HEK293 (cell line): ENCODE data around the gene KRT15.
A peak's percentile ranks its signal among the peaks of the same experiment; 100 is the strongest.

Source experiments
- FEZF1 ChIP-seq: fragments of 450-650 bp; formaldehyde crosslinking; IDR thresholded peaks from 2 replicates; pipeline ENCODE4 v1.5.1; 2016; ENCODE audit warnings: missing biosample characterization, missing genetic modification characterization
- GLIS1 ChIP-seq: fragments of 450-650 bp; formaldehyde crosslinking; IDR thresholded peaks from 2 replicates; pipeline ENCODE4 v1.5.1; 2016; ENCODE audit warnings: missing biosample characterization, missing genetic modification characterization
- KLF10 ChIP-seq: fragments of 450-650 bp; IDR thresholded peaks from 2 replicates; pipeline ENCODE4 v1.5.1; 2018; ENCODE audit warnings: missing biosample characterization, mild to moderate bottlenecking, missing genetic modification characterization
- OSR2 ChIP-seq: fragments of 450-650 bp; formaldehyde crosslinking; IDR thresholded peaks from 2 replicates; pipeline ENCODE4 v1.5.1; 2016; ENCODE audit warnings: missing biosample characterization, missing genetic modification characterization
- OVOL3 ChIP-seq: fragments of 450-650 bp; formaldehyde crosslinking; IDR thresholded peaks from 2 replicates; pipeline ENCODE4 v1.5.1; 2016; ENCODE audit warnings: missing biosample characterization, missing genetic modification characterization
- SCRT2 ChIP-seq: fragments of 450-650 bp; formaldehyde crosslinking; IDR thresholded peaks from 2 replicates; pipeline ENCODE4 v1.5.1; 2016; ENCODE audit warnings: missing biosample characterization, missing genetic modification characterization
- WT1 ChIP-seq: fragments of 450-650 bp; formaldehyde crosslinking; IDR thresholded peaks from 2 replicates; pipeline ENCODE4 v1.5.1; 2016; ENCODE audit warnings: missing biosample characterization, missing genetic modification characterization
- ZBTB17 ChIP-seq: fragments of 450-650 bp; formaldehyde crosslinking; IDR thresholded peaks from 2 replicates; pipeline ENCODE4 v1.5.1; 2016; ENCODE audit warnings: missing biosample characterization, missing genetic modification characterization
- ZBTB20 ChIP-seq: fragments of 450-650 bp; formaldehyde crosslinking; IDR thresholded peaks from 2 replicates; pipeline ENCODE4 v1.5.1; 2016; ENCODE audit warnings: missing biosample characterization, missing genetic modification characterization
- ZBTB8A ChIP-seq: fragments of 450-650 bp; formaldehyde crosslinking; IDR thresholded peaks from 2 replicates; pipeline ENCODE4 v1.5.1; 2016; ENCODE audit warnings: missing biosample characterization, missing genetic modification characterization
- ZIC2 ChIP-seq: fragments of 450-650 bp; formaldehyde crosslinking; IDR thresholded peaks from 2 replicates; pipeline ENCODE4 v1.5.1; 2016; ENCODE audit warnings: missing biosample characterization, missing genetic modification characterization
- ZNF184 ChIP-seq: fragments of 450-650 bp; IDR thresholded peaks from 2 replicates; pipeline ENCODE4 v1.5.1; 2018; ENCODE audit warnings: missing biosample characterization, mild to moderate bottlenecking, missing genetic modification characterization
- ZNF324 ChIP-seq: fragments of 450-650 bp; formaldehyde crosslinking; IDR thresholded peaks from 2 replicates; pipeline ENCODE4 v1.5.1; 2016; ENCODE audit warnings: missing biosample characterization, missing genetic modification characterization
- ZNF423 ChIP-seq: fragments of 450-650 bp; formaldehyde crosslinking; IDR thresholded peaks from 2 replicates; pipeline ENCODE4 v1.5.1; 2016; ENCODE audit warnings: missing biosample characterization, missing genetic modification characterization
- ZNF600 ChIP-seq: fragments of 450-650 bp; formaldehyde crosslinking; IDR thresholded peaks from 2 replicates; pipeline ENCODE4 v1.5.1; 2016; ENCODE audit warnings: missing biosample characterization, missing genetic modification characterization
- ZNF777 ChIP-seq: fragments of 450-650 bp; formaldehyde crosslinking; IDR thresholded peaks from 2 replicates; pipeline ENCODE4 v1.5.1; 2017; ENCODE audit warnings: missing biosample characterization, missing genetic modification characterization, borderline replicate concordance
- ZNF843 ChIP-seq: fragments of 450-650 bp; formaldehyde crosslinking; IDR thresholded peaks from 2 replicates; pipeline ENCODE4 v1.5.1; 2016; ENCODE audit warnings: missing biosample characterization, missing genetic modification characterization
- ZSCAN30 ChIP-seq: fragments of 450-650 bp; IDR thresholded peaks from 2 replicates; pipeline ENCODE4 v1.5.1; 2018; ENCODE audit warnings: missing biosample characterization, mild to moderate bottlenecking, missing genetic modification characterization, moderate library complexity
- TF ChIP-seq, protein P1 (sequence below): fragments of 450-650 bp; formaldehyde crosslinking; IDR thresholded peaks from 2 replicates; pipeline ENCODE4 v1.5.1; 2017; ENCODE audit warnings: missing biosample characterization, missing genetic modification characterization
- TF ChIP-seq, protein P2 (sequence below): fragments of 450-650 bp; formaldehyde crosslinking; IDR thresholded peaks from 2 replicates; pipeline ENCODE4 v1.5.1; 2016; ENCODE audit warnings: missing biosample characterization, missing genetic modification characterization
- TF ChIP-seq, protein P3 (sequence below): fragments of 450-650 bp; formaldehyde crosslinking; IDR thresholded peaks from 2 replicates; pipeline ENCODE4 v1.5.1; 2016; ENCODE audit warnings: missing biosample characterization, missing genetic modification characterization, low read depth
- TF ChIP-seq, protein P4 (sequence below): fragments of 450-650 bp; formaldehyde crosslinking; IDR thresholded peaks from 2 replicates; pipeline ENCODE4 v1.5.1; 2016; ENCODE audit warnings: missing biosample characterization, missing genetic modification characterization
- TF ChIP-seq, protein P5 (sequence below): fragments of 450-650 bp; formaldehyde crosslinking; IDR thresholded peaks from 2 replicates; pipeline ENCODE4 v1.5.1; 2017; ENCODE audit warnings: missing biosample characterization, missing genetic modification characterization
- TF ChIP-seq, protein P6 (sequence below): fragments of 450-650 bp; formaldehyde crosslinking; IDR thresholded peaks from 2 replicates; pipeline ENCODE4 v1.5.1; 2016; ENCODE audit warnings: missing biosample characterization, missing genetic modification characterization

KRT15 gene

DNA sequence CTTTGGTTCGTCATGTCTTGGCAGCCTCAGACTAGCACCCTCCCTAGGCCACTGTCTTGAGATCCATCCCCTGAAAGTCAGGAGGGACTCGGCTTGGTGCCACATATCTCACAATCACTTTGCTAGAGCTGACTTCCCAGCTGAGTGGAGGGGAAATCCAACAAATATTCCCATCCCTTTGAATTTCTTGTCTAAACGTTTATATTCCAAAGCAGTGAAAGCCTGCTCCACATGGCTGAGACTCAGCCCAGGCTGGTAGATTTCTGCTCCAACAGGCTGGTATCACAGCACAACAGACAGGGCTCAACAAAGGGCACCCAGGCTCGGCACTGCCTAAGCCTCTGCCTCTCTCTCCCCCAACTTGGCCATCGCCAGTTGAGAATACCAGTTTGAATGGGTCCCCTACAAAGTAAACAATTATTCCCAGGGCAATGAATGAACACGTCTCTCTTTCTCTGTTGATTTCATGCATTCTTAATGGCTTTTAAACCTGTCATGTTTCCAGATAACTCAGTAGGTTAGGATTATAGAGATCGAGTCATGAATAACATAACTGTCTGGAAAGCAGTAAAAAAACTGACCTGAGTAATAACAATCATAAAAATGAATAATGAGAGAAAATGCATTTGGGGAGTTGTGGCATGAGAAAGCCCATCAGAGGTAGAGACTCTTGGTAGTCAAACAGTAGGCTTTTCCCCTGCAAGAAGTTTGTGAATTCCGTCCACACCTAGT, 14.3 kb downstream of the KRT15 start (continued):
- TF ChIP-seq, protein P1, sequence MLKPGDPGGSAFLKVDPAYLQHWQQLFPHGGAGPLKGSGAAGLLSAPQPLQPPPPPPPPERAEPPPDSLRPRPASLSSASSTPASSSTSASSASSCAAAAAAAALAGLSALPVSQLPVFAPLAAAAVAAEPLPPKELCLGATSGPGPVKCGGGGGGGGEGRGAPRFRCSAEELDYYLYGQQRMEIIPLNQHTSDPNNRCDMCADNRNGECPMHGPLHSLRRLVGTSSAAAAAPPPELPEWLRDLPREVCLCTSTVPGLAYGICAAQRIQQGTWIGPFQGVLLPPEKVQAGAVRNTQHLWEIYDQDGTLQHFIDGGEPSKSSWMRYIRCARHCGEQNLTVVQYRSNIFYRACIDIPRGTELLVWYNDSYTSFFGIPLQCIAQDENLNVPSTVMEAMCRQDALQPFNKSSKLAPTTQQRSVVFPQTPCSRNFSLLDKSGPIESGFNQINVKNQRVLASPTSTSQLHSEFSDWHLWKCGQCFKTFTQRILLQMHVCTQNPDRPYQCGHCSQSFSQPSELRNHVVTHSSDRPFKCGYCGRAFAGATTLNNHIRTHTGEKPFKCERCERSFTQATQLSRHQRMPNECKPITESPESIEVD, result peak; percentile 94
- TF ChIP-seq, protein P2, sequence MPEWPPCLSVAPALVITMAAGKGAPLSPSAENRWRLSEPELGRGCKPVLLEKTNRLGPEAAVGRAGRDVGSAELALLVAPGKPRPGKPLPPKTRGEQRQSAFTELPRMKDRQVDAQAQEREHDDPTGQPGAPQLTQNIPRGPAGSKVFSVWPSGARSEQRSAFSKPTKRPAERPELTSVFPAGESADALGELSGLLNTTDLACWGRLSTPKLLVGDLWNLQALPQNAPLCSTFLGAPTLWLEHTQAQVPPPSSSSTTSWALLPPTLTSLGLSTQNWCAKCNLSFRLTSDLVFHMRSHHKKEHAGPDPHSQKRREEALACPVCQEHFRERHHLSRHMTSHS (tag by site-specific recombination), result peak; percentile 90
- TF ChIP-seq OVOL3 (tag by site-specific recombination), result peak; percentile 96; the same call in 1 of the 2 replicates
- 0 out of 2 replicates have a peak, but pooled peaks have one; percentile 6 for TF ChIP-seq GLIS1 (tag by site-specific recombination)
- TF ChIP-seq, protein P3, sequence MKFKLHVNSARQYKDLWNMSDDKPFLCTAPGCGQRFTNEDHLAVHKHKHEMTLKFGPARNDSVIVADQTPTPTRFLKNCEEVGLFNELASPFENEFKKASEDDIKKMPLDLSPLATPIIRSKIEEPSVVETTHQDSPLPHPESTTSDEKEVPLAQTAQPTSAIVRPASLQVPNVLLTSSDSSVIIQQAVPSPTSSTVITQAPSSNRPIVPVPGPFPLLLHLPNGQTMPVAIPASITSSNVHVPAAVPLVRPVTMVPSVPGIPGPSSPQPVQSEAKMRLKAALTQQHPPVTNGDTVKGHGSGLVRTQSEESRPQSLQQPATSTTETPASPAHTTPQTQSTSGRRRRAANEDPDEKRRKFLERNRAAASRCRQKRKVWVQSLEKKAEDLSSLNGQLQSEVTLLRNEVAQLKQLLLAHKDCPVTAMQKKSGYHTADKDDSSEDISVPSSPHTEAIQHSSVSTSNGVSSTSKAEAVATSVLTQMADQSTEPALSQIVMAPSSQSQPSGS, result peak; percentile 39
- TF ChIP-seq, protein P4, sequence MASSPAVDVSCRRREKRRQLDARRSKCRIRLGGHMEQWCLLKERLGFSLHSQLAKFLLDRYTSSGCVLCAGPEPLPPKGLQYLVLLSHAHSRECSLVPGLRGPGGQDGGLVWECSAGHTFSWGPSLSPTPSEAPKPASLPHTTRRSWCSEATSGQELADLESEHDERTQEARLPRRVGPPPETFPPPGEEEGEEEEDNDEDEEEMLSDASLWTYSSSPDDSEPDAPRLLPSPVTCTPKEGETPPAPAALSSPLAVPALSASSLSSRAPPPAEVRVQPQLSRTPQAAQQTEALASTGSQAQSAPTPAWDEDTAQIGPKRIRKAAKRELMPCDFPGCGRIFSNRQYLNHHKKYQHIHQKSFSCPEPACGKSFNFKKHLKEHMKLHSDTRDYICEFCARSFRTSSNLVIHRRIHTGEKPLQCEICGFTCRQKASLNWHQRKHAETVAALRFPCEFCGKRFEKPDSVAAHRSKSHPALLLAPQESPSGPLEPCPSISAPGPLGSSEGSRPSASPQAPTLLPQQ (tag by site-specific recombination), result 0 out of 2 replicates have a peak, but pooled peaks have one; percentile 16
- TF ChIP-seq FEZF1 (tag by site-specific recombination), result peak; percentile 95
- TF ChIP-seq, protein P5, sequence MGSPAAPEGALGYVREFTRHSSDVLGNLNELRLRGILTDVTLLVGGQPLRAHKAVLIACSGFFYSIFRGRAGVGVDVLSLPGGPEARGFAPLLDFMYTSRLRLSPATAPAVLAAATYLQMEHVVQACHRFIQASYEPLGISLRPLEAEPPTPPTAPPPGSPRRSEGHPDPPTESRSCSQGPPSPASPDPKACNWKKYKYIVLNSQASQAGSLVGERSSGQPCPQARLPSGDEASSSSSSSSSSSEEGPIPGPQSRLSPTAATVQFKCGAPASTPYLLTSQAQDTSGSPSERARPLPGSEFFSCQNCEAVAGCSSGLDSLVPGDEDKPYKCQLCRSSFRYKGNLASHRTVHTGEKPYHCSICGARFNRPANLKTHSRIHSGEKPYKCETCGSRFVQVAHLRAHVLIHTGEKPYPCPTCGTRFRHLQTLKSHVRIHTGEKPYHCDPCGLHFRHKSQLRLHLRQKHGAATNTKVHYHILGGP (tag by site-specific recombination), result peak; percentile 69; the same call in 1 of the 2 replicates
- peak; percentile 95 for TF ChIP-seq ZNF843 (tag by site-specific recombination)
- TF ChIP-seq ZNF184 (tag by site-specific recombination), result no peak
- no peak for TF ChIP-seq KLF10 (tag by site-specific recombination)
- TF ChIP-seq, protein P6, sequence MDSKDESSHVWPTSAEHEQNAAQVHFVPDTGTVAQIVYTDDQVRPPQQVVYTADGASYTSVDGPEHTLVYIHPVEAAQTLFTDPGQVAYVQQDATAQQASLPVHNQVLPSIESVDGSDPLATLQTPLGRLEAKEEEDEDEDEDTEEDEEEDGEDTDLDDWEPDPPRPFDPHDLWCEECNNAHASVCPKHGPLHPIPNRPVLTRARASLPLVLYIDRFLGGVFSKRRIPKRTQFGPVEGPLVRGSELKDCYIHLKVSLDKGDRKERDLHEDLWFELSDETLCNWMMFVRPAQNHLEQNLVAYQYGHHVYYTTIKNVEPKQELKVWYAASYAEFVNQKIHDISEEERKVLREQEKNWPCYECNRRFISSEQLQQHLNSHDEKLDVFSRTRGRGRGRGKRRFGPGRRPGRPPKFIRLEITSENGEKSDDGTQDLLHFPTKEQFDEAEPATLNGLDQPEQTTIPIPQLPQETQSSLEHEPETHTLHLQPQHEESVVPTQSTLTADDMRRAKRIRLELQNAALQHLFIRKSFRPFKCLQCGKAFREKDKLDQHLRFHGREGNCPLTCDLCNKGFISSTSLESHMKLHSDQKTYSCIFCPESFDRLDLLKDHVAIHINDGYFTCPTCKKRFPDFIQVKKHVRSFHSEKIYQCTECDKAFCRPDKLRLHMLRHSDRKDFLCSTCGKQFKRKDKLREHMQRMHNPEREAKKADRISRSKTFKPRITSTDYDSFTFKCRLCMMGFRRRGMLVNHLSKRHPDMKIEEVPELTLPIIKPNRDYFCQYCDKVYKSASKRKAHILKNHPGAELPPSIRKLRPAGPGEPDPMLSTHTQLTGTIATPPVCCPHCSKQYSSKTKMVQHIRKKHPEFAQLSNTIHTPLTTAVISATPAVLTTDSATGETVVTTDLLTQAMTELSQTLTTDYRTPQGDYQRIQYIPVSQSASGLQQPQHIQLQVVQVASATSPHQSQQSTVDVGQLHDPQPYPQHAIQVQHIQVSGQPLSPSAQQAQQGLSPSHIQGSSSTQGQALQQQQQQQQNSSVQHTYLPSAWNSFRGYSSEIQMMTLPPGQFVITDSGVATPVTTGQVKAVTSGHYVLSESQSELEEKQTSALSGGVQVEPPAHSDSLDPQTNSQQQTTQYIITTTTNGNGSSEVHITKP (tag by site-specific recombination), result peak; percentile 16; the same call in 1 of the 2 replicates
- TF ChIP-seq ZNF777, result no peak
- TF ChIP-seq ZBTB17 (tag by site-specific recombination), result peak; percentile 37; the same call in 1 of the 2 replicates
- TF ChIP-seq ZNF324 (tag by site-specific recombination), result no peak
- peak; percentile 40 for TF ChIP-seq ZBTB20
- TF ChIP-seq WT1 (tag by site-specific recombination), result no peak
- 0 out of 2 replicates have a peak, but pooled peaks have one; percentile 42 for TF ChIP-seq ZNF423 (tag by site-specific recombination)
- TF ChIP-seq ZIC2 (tag by site-specific recombination), result no peak
- peak; percentile 46 for TF ChIP-seq SCRT2 (tag by site-specific recombination)
- peak; percentile 85 for TF ChIP-seq OSR2 (tag by site-specific recombination)
- TF ChIP-seq ZBTB8A (tag by site-specific recombination), result peak; percentile 81
- peak; percentile 20; the same call in 1 of the 2 replicates for TF ChIP-seq ZNF600 (tag by site-specific recombination)
- TF ChIP-seq ZSCAN30, result peak; percentile 81; the same call in 1 of the 2 replicates
